GM21529 (cell line): ENCODE measurements around the gene ACBD7.

Source experiments
- ATAC-seq: cut with Tn5 transposase; IDR thresholded peaks from one replicate; pipeline ENCODE4 v1.9.1; 2021; ENCODE audit not compliant: unreplicated experiment

Gene ACBD7

GRCh38 chr10:15088428-15089261 is at the start of gene ACBD7:
ACBD7 (minus strand) TSS chr10:15088776; CDS start chr10:15088728, 48 bp downstream.
- ATAC-seq = peak; percentile 99

GRCh38 chr10:15137636-15138035 is 49.1 kb upstream of the ACBD7 start:
- no peak for ATAC-seq

GRCh38 chr10:15137036-15137359 is 48.4 kb upstream of the ACBD7 start:
- no peak for ATAC-seq

- ATAC-seq = no peak
Measured at GRCh38 chr10:15136129-15137035, 47.8 kb upstream of the ACBD7 start.

- ATAC-seq = no peak
Measured at GRCh38 chr10:15131330-15131729, 42.8 kb upstream of the ACBD7 start.

- no peak for ATAC-seq
Measured at GRCh38 chr10:15124908-15125307, 36.3 kb upstream of the ACBD7 start.

GRCh38 chr10:15124190-15124589 is 35.6 kb upstream of the ACBD7 start:
- no peak for ATAC-seq

GRCh38 chr10:15123749-15124184 is 35.2 kb upstream of the ACBD7 start:
- ATAC-seq = no peak

GRCh38 chr10:15122477-15123030 is 34.0 kb upstream of the ACBD7 start:
- ATAC-seq = peak; percentile 93

GRCh38 chr10:15121707-15122106 is 33.1 kb upstream of the ACBD7 start:
- no peak for ATAC-seq

- no peak for ATAC-seq
Measured at GRCh38 chr10:15120523-15120922, 31.9 kb upstream of the ACBD7 start.

GRCh38 chr10:15118615-15119014 is 30.0 kb upstream of the ACBD7 start:
- ATAC-seq = no peak

- ATAC-seq = no peak
Measured at GRCh38 chr10:15116225-15116624, 27.6 kb upstream of the ACBD7 start.

GRCh38 chr10:15113766-15114165 is 25.2 kb upstream of the ACBD7 start:
- ATAC-seq = no peak

- no peak for ATAC-seq
Measured at GRCh38 chr10:15112657-15113056, 24.1 kb upstream of the ACBD7 start.

GRCh38 chr10:15106352-15107013 is 17.9 kb upstream of the ACBD7 start:
- peak; percentile 81 for ATAC-seq

GRCh38 chr10:15103513-15103912 is 14.9 kb upstream of the ACBD7 start:
- ATAC-seq = no peak

- ATAC-seq = no peak
Measured at GRCh38 chr10:15099886-15100285, 11.3 kb upstream of the ACBD7 start.

GRCh38 chr10:15097011-15097812 is 8.6 kb upstream of the ACBD7 start, which contains the start of gene RPP38:
RPP38 (plus strand) TSS chr10:15097355; CDS start chr10:15103315, 5,960 bp downstream.
- ATAC-seq = peak; percentile 89

- peak; percentile 18 for ATAC-seq
Measured at GRCh38 chr10:15096661-15097010, 8.1 kb upstream of the ACBD7 start.
